GM18498 (cell line): ENCODE measurements around the gene DVL1.

Experiments used
- ATAC-seq: cut with Tn5 transposase; IDR thresholded peaks from one replicate; pipeline ENCODE4 v1.9.1; 2021; ENCODE audit warnings: mild to moderate bottlenecking, moderate library complexity; ENCODE audit not compliant: unreplicated experiment

Gene DVL1

GRCh38 chr1:1342061-1342562 lies 7.1 kb downstream of the DVL1 start:
- no peak for ATAC-seq

DNA sequence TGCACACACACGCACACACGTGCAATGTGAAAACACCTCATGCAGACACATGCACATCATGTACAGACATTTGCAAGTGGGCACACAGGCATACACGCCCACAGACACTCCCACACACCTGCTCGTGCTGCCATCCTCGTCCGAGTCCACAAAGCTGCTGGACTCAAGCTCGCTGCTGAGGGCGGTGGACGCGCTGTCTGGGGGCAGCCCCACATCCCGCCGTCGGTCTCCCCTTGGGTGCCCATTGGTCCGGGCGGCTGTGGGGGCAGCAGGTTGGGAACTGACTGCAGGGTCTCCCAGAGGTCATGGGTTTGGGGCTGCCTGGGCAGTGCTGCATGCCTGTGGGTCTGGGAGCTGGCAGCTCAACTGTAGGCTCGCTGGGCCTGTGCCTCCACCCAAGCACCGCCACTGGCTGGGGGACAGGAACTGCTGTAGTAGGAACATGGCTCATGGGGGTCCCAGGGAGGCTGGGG lies 7.6 kb downstream of the DVL1 start:
- ATAC-seq: no peak

- ATAC-seq: no peak
These were observed 8.2 kb downstream of the DVL1 start for GRCh38 chr1:1340791-1341548.

DNA sequence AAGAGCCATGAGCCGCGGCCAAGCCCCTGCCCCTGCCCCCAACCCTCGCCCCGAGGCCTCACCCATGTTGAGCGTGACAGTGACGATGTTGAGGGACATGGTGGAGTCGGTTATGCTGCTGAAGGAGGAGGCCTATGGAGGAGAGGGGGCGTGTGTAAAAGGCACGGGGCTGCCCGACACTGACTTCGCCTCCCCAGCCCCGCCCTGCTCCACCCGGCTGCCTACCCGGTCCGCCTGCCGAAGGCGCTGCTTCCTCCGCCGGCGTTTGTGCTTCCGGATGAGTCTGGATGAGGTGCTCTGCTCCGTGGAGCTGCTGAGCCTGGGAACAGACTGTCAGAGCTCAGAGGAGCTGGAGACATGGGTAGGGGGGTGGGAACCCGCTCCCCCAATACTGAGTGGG lies 9.0 kb downstream of the DVL1 start:
- ATAC-seq: no peak

- no peak for ATAC-seq
These were observed 10.9 kb downstream of the DVL1 start for GRCh38 chr1:1338278-1338677.

GRCh38 chr1:1337793-1338147 lies 11.4 kb downstream of the DVL1 start:
- no peak for ATAC-seq

GRCh38 chr1:1336931-1337792 lies 12.1 kb downstream of the DVL1 start:
- ATAC-seq: no peak

DNA sequence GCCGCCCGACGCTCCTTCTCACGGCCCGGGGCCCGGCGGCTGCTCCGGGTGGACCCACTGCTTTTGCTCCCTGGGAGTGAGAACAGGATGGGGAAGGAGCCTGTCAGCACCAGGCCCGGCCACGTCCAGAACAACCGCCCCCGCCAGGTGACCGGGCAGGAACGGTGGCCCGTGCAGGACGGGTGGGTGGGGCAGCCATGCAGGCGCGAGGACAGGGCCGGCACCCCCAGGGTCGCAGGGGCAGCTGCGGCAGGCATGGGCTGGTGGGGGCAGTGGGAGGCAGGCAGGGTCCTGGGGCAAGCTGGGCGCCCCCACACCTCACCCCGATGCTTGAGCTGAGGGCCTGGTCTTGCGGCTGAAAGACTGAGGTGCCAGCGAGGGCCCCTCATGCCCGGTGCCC lies 12.8 kb downstream of the DVL1 start:
- no peak for ATAC-seq

DNA sequence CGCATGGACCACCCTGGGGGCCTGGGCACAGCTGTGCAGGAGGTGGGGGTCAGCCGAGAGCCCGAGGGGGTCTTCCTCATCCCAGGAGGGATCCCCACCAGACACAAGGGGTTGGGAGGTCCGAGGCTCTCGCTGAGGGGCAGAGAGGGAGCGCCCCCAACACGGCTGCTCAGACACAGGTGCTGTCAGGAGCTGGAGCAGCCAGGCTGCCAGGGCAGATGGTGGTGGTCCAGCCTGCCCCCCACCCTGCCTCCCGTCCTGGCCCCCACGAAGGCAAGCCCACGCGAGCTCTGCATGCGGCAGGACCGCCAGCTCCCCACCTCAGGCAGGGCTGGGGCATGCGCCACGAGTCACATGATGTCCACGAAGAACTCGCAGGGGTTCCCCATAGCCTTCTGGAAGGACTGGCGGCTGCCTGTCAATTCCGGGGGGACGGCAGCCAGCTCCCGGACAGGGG lies 13.4 kb downstream of the DVL1 start:
- ATAC-seq: no peak

- ATAC-seq: no peak
These were observed 13.9 kb downstream of the DVL1 start for GRCh38 chr1:1335283-1335682.

DNA sequence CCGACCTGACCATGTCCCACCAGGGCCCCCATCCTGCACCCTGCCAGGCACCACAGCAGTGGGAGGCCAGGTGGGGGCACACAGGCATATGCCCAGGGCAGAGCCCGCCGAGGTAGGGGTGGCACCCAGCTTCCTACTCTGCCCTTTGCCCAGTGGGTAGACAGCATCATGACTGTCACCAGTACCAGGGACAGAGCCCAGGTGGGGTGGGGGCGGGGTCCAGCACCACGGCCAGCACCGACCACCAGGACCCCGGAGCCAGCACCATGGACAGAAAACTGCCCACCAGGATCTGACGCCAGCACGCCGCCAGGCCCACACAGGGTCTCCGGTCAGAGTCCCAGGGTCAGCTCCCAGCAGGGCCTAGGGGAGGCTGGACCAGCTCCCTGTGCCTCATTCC lies 14.4 kb downstream of the DVL1 start:
- no peak for ATAC-seq

GRCh38 chr1:1333551-1334241 lies 15.5 kb downstream of the DVL1 start:
- ATAC-seq: no peak

DNA sequence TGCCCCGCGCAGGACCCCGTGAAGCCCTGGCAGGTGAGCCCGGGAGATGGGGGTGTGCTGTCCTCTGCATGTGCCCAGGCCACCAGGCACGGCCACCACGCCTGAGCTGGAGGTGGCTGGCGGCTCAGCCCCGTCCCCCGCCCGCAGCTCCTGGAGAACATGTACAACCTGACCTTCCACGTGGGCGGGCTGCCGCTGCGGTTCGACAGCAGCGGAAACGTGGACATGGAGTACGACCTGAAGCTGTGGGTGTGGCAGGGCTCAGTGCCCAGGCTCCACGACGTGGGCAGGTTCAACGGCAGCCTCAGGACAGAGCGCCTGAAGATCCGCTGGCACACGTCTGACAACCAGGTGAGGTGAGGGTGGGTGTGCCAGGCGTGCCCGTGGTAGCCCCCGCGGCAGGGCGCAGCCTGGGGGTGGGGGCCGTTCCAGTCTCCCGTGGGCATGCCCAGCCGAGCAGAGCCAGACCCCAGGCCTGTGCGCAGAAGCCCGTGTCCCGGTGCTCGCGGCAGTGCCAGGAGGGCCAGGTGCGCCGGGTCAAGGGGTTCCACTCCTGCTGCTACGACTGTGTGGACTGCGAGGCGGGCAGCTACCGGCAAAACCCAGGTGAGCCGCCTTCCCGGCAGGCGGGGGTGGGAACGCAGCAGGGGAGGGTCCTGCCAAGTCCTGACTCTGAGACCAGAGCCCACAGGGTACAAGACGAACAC lies 16.3 kb downstream of the DVL1 start:
- ATAC-seq: no peak

DNA sequence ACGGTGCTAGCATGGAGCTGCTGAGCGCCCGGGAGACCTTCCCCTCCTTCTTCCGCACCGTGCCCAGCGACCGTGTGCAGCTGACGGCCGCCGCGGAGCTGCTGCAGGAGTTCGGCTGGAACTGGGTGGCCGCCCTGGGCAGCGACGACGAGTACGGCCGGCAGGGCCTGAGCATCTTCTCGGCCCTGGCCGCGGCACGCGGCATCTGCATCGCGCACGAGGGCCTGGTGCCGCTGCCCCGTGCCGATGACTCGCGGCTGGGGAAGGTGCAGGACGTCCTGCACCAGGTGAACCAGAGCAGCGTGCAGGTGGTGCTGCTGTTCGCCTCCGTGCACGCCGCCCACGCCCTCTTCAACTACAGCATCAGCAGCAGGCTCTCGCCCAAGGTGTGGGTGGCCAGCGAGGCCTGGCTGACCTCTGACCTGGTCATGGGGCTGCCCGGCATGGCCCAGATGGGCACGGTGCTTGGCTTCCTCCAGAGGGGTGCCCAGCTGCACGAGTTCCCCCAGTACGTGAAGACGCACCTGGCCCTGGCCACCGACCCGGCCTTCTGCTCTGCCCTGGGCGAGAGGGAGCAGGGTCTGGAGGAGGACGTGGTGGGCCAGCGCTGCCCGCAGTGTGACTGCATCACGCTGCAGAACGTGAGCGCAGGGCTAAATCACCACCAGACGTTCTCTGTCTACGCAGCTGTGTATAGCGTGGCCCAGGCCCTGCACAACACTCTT lies 17.0 kb downstream of the DVL1 start:
- ATAC-seq: no peak

GRCh38 chr1:1331068-1331965 lies 17.9 kb downstream of the DVL1 start, which contains the start of gene TAS1R3:
TSS of gene TAS1R3 (plus strand) at chr1:1331280. CDS start at chr1:1331346, 66 bp downstream.
- no peak for ATAC-seq

DNA sequence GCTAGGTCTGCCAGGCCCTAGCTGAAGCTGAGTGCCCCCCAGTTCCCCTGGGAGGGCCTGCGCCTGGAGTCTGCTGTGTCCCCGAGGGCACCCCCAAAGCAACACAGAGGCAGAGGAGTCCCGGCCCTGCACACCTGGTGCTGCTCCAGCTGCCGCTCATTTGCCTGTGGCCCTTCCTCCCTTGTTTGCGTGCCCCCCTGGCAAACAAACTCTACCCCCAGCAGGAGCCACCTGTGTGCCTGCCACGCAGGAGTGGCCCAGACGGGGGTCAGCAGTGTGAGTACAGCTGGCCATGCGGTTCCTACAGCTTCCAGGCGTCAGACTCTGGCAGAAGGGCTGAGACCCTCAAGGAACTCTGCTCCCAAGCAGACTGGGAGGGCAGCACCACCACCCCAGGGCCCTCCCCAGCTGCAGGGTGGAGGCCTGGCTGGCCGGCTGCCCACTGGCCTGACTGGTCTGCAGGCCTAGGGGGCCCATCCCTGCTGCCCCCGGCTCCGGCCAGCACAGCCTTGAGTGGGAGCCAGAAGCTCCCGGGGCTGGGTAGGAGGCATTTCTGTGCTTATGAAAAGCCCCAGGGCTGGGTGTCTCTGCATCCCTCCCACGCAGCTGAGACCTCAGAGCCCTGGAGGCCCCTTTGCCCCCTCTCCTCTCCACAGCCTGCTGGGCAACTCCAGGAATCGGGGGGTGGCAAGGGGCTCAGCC lies 18.7 kb downstream of the DVL1 start:
- ATAC-seq: no peak

DNA sequence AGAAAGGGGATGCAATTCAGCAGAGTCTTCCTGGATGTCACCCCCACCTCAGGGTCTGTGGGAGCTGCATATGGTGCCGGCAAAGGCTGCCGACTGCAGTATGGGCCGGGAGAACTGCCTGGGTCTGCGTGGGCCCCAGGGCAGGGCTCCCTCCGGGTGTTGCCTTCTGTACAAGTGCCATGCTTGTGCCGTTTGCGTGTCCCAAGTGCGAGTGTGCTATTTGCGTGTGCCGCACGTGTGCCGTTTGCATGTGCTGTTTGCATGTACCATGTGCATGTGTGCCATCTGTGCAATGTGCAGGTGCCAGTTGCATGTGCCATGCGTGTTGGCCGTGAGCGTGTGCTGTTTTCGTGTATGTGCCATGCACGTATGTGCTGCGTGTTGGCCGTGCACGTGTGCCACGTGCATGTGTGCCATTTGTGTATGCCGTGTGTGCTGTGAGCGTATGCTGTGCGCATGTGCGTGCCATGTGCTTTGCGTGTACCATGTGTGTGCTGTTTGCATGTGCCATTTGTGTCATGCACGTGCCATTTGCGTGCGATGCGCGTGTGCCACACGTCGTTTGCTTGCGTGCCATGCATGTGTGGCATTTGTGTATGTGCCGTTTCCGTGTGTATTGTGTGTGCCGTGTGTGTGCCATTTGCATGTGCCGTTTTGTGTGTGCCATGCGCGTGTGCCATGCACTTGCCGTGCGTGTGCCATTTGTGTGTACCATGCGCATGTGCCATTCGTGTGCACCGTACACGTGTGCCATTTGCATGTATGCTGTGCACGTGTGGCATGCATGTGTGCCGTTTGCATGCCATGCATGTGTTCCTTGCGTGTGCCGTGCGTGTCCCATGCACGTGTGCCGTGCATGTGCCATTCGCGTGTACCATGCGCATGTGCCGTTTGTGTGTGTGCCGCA lies 19.7 kb downstream of the DVL1 start:
- no peak for ATAC-seq
